IMR-90 (cell line): ENCODE measurements around the gene ATG7. TPM values are rescaled to one million over a fixed set of nuclear protein-coding genes. Genes with fewer than 3 reads are reported as not detected.

Source experiments
- ATAC-seq: fragments of 200-7000 bp; cut with Tn5 transposase; 2 replicates; pipeline ENCODE4 v1.9.1; 2020; ENCODE audit warnings: low read depth, mild to moderate bottlenecking, moderate library complexity
- BruUV-seq: library from RNA; stranded (reverse); fragments of 400-500 nt; replicated peaks from 2 replicates; lab custom pipeline; 2021; lab: Mats Ljungman, UMichigan
- CTCF ChIA-PET: fragments of 300-600 bp; formaldehyde crosslinking; extraction: SDS; loops from one replicate; lab custom pipeline; 2021; ENCODE audit warnings: antibody characterized with exemption; lab: Yijun Ruan, JAX
- POLR2A ChIA-PET: fragments of 300-600 bp; sonication (Branson Sonifier 250); formaldehyde crosslinking; loops from one replicate; lab custom pipeline; 2022; ENCODE audit warnings: antibody characterized with exemption; ENCODE audit not compliant: unreplicated experiment; lab: Charles Lee
- DNase-seq: peaks from one replicate; pipeline ENCODE4 v3.0.0; 2013
- H2AFZ ChIP-seq: replicated peaks from 2 replicates; pipeline ENCODE3; 2013; ENCODE audit warnings: low read length, mild to moderate bottlenecking; ENCODE audit not compliant: poor library complexity
- H2AK5ac ChIP-seq: 2 replicates; pipeline ENCODE4 v1.6.1; 2013; ENCODE audit warnings: low read depth, low read length, inconsistent platforms
- H2AK9ac ChIP-seq: replicated peaks from 2 replicates; pipeline ENCODE3; 2013; ENCODE audit warnings: mild to moderate bottlenecking, low read depth, low read length, moderate library complexity; ENCODE audit not compliant: poor library complexity
- H2BK120ac ChIP-seq: 2 replicates; pipeline ENCODE4 v1.6.1; 2013; ENCODE audit warnings: low read depth, low read length, inconsistent platforms
- H2BK15ac ChIP-seq: 3 replicates; pipeline ENCODE4 v1.6.1; 2013; ENCODE audit warnings: low read depth, low read length, inconsistent platforms
- H2BK20ac ChIP-seq: 2 replicates; pipeline ENCODE4 v1.6.1; 2013; ENCODE audit warnings: low read depth, mild to moderate bottlenecking, inconsistent platforms, low read length, moderate library complexity
- H2BK5ac ChIP-seq: 2 replicates; pipeline ENCODE4 v1.6.1; 2013; ENCODE audit warnings: mild to moderate bottlenecking, low read depth, low read length, inconsistent platforms; ENCODE audit not compliant: poor library complexity, severe bottlenecking
- H3K14ac ChIP-seq: replicated peaks from 2 replicates; pipeline ENCODE4 v1.6.1; 2013; ENCODE audit warnings: low read depth, low read length, inconsistent platforms
- H3K18ac ChIP-seq: 2 replicates; pipeline ENCODE4 v1.6.1; 2013; ENCODE audit warnings: low read depth, low read length, control low read depth
- H3K23ac ChIP-seq: 2 replicates; pipeline ENCODE4 v1.6.1; 2013; ENCODE audit warnings: low read depth, low read length, inconsistent platforms
- H3K27ac ChIP-seq: 2 replicates; pipeline ENCODE4 v1.5.1; 2013; ENCODE audit warnings: mild to moderate bottlenecking, control low read depth, low read length; ENCODE audit not compliant: insufficient read depth
- H3K27me3 ChIP-seq: 2 replicates; pipeline ENCODE4 v1.6.1; 2013; ENCODE audit warnings: low read length; ENCODE audit not compliant: control insufficient read depth, insufficient read depth
- H3K36me3 ChIP-seq: 2 replicates; pipeline ENCODE4 v1.6.1; 2013; ENCODE audit warnings: low read length, mixed read lengths; ENCODE audit not compliant: control insufficient read depth, insufficient read depth
- H3K4ac ChIP-seq: 2 replicates; pipeline ENCODE4 v1.6.1; 2013; ENCODE audit warnings: low read depth, low read length, inconsistent platforms
- H3K4me1 ChIP-seq: 2 replicates; pipeline ENCODE4 v1.6.1; 2013; ENCODE audit warnings: low read length, mixed read lengths; ENCODE audit not compliant: control insufficient read depth, insufficient read depth
- H3K4me2 ChIP-seq: 2 replicates; pipeline ENCODE4 v1.6.1; 2013; ENCODE audit warnings: low read depth, mild to moderate bottlenecking, control low read depth, low read length, moderate library complexity
- H3K4me3 ChIP-seq: 2 replicates; pipeline ENCODE4 v1.5.1; 2013; ENCODE audit warnings: low read depth, mild to moderate bottlenecking, control low read depth, low read length, moderate library complexity; ENCODE audit not compliant: insufficient read depth
- H3K56ac ChIP-seq: 2 replicates; pipeline ENCODE4 v1.6.1; 2013; ENCODE audit warnings: low read length, inconsistent platforms; ENCODE audit not compliant: insufficient read depth; ENCODE audit errors: extremely low read depth
- H3K79me1 ChIP-seq, 2 experiments: 2 replicates each; pipeline ENCODE4 v1.6.1; 2013; ENCODE audit warnings: low read length in 2 of 2, inconsistent platforms in 1 of 2, low read depth in 1 of 2
- H3K9ac ChIP-seq: 2 replicates; pipeline ENCODE4 v1.6.1; 2013; ENCODE audit warnings: low read depth, low read length, control low read depth
- H3K9me1 ChIP-seq: 2 replicates; pipeline ENCODE4 v1.6.1; 2013; ENCODE audit warnings: low read length, inconsistent platforms; ENCODE audit not compliant: insufficient read depth
- H3K9me3 ChIP-seq: 2 replicates; pipeline ENCODE4 v1.6.1; 2013; ENCODE audit warnings: low read length; ENCODE audit not compliant: control insufficient read depth, insufficient read depth
- H4K20me1 ChIP-seq: 2 replicates; pipeline ENCODE4 v1.6.1; 2013; ENCODE audit warnings: low read length, inconsistent platforms; ENCODE audit not compliant: insufficient read depth
- H4K5ac ChIP-seq: 2 replicates; pipeline ENCODE4 v1.6.1; 2013; ENCODE audit warnings: mild to moderate bottlenecking, low read depth, low read length, control low read depth
- H4K8ac ChIP-seq, 2 experiments: 2 replicates each; pipeline ENCODE4 v1.6.1; 2013; ENCODE audit warnings: low read depth in 2 of 2, low read length in 2 of 2, control low read depth in 1 of 2, inconsistent platforms in 1 of 2
- H4K91ac ChIP-seq: 2 replicates; pipeline ENCODE4 v1.6.1; 2013; ENCODE audit warnings: low read depth, low read length, inconsistent platforms; ENCODE audit not compliant: insufficient read depth
- CEBPB ChIP-seq: IDR thresholded peaks from 2 replicates; pipeline ENCODE4 v1.6.1; 2012; ENCODE audit warnings: low read depth, low read length, improper control_type of control experiment
- POLR2A ChIP-seq: IDR thresholded peaks from 2 replicates; pipeline ENCODE4 v1.6.1; 2012; ENCODE audit warnings: mild to moderate bottlenecking, low read depth, low read length
- WGBS, 2 experiments: methylation state at CpG; one replicate each; pipeline versions ENCODE4 v1.1.5 to v1.1.7; 2013; ENCODE audit warnings: missing lambda C conversion rate in 2 of 2; ENCODE audit not compliant: insufficient read length in 1 of 2; ENCODE audit errors: extremely low coverage in 2 of 2; 5-methylcytosine and 5-hydroxymethylcytosine counted together
- dilution Hi-C: fragments of 300-500 bp; cut with HindIII; formaldehyde crosslinking; loops from one replicate; pipeline ENCODE4 v1.14.3; 2018; ENCODE audit warnings: low sequenced_read_pairs; ENCODE audit not compliant: unreplicated experiment
- in situ Hi-C: fragments of 300-500 bp; cut with MboI; formaldehyde crosslinking; loops from 3 replicates; pipeline ENCODE4 v1.14.3; 2019; ENCODE audit warnings: low sequenced_read_pairs, inconsistent platforms, mixed read lengths
- intact Hi-C: fragments of 100-400 bp; cut with micrococcal nuclease; formaldehyde crosslinking; loops from 2 replicates; pipeline ENCODE4 v1.10.0; 2022
- polyA plus RNA-seq, 3 experiments: library from polyadenylated mRNA; depleted of rRNA; stranded (reverse); fragments of >200 nt; gene quantifications; 2 replicates each; pipeline ENCODE4 v1.2.3, GENCODE V29; 2012; ENCODE audit warnings: low replicate concordance in 1 of 3
- total RNA-seq: library from RNA; depleted of rRNA; stranded (reverse); fragments of >200 nt; gene quantifications from 2 replicates; pipeline ENCODE4 v1.2.3, GENCODE V29; 2012

The ATG7 gene
- total and polyA plus RNA-seq, 2 of the 4 experiments (the other 2 are of a cell fraction) = 15.6 to 51.4 TPM

DNA sequence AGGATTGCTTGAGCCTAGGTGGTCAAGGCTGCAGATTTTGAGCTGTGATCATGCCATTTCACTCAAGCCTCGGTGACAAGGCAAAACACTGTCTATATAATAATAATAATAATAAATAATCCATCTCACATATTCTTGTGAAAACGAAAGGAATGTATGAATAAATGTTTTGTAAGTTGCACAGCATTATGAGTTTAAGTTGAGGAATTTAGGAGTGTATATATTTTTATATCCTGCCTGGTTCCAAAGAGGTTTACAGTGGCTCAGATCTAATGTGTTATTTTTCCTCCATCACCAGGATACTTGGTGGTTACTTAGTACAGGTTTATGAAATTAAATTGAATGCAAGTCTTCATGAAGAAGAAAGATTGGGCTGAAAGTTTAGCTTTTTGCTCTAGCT, 77.2 kb downstream of the ATG7 start:
- in situ Hi-C loops (loop anchor here (25.0 kb wide), 2 partner anchors 187 to 587 kb away; partner anchors contain the start of gene HRH1), intact Hi-C loops (no loop called here), dilution Hi-C loops (no loop called here)
- BruUV-seq = no TSS peak
- Histone ChIP-seq H3K27ac (peak overlapping the region; percentile 64), H4K5ac (no peak overlapping the region), H2AK5ac (peak overlapping the region; percentile 71; the same call in 1 of the 2 replicates), H4K20me1 (0 out of 2 replicates have a peak, but pooled peaks cover 4% of the 10 kb centered on the region), H3K4me2 (peak overlapping the region; percentile 4; the same call in 1 of the 2 replicates), H3K27me3 (no peaks in the 10 kb centered on the region), H3K4me1 (peaks cover 17% of the 10 kb centered on the region), H3K9ac (no peak overlapping the region), H2BK120ac (peak overlapping the region; percentile 21), H2AFZ (no peak overlapping the region), H3K14ac (no peak overlapping the region), H2BK20ac (peak overlapping the region; percentile 27), H2BK5ac (peak overlapping the region; percentile 97), H3K4ac (peak overlapping the region; percentile 35), H3K56ac (no peak overlapping the region; the same call in 1 of the 2 replicates), H3K9me3 (no peaks in the 10 kb centered on the region), H3K23ac (no peak overlapping the region), H2BK15ac (peak overlapping the region; percentile 78; the same call in 1 of the 3 replicates), H3K9me1 (peaks cover 14% of the 10 kb centered on the region), H4K91ac (peak overlapping the region; percentile 72), H3K4me3 (no peak overlapping the region), H3K18ac (peak overlapping the region; percentile 7; the same call in 1 of the 2 replicates), H2AK9ac (no peak overlapping the region), H3K36me3 (peaks cover 9% of the 10 kb centered on the region), H3K79me1 (peaks cover 0 to 29% of the 10 kb centered on the region in 2 experiments; a peak in 2 of 4 replicates), H4K8ac (peak overlapping the region; percentile 38 to 66; a peak in 3 of 4 replicates)
- ATAC-seq (peak; percentile 87), DNase-seq (peak; percentile 77)
- POLR2A ChIA-PET = interaction anchor here (0.6 kb wide), 1 partner anchor 8 kb away, joined by 3 read pairs; no protein-coding TSS in a partner anchor
- TF ChIP-seq POLR2A = no peak
- TF ChIP-seq CEBPB = peak; percentile 33; the same call in 1 of the 2 replicates
- CTCF ChIA-PET = no interaction called here
- no CpG with 5 or more reads among the region's 2 CpGs for WGBS, 2 experiments
